NCI-H1436 treated with DMSO at 0.1 percent for 48 hours (cell line): ENCODE data around the gene EIF3I.
"Not testable (repeated sequence)": the region's sequence is repeated elsewhere in the genome, so short reads cannot be mapped to it uniquely, and the experiment has no call there.

Experiments
- DNase-seq: peaks from one replicate; lab custom pipeline; 2025; lab: John Stamatoyannopoulos, UW

The EIF3I gene

GRCh38 chr1:32232558-32233304 is 10.5 kb downstream of the EIF3I start:
- no peak for DNase-seq

GRCh38 chr1:32234792-32235191 is 12.6 kb downstream of the EIF3I start:
- DNase-seq = no peak

DNA sequence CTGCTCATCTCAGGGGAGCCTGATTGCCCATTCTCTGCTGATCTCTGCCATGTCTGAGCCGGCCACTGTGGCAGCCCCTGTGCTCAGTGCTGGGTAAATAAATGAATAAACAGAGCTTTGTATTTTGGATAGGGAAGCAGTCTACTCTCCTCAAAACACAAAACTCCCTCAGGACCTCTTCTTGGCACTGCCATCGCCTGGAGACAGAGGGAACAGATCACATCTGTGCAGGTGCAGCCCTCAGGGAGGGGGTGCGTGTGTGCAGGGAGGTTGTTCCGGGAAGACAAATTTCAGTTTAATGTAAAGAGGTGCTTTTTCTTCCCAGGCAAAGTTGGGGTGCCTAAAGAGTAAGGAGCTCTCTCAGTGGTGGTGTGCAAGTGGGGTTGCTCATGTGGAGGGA is 17.1 kb downstream of the EIF3I start:
- no peak for DNase-seq

- no peak for DNase-seq
These were observed 17.6 kb downstream of the EIF3I start for GRCh38 chr1:32239790-32240139.

- peak; percentile 37 for DNase-seq
These were observed 18.1 kb downstream of the EIF3I start for GRCh38 chr1:32240140-32240951.

DNA sequence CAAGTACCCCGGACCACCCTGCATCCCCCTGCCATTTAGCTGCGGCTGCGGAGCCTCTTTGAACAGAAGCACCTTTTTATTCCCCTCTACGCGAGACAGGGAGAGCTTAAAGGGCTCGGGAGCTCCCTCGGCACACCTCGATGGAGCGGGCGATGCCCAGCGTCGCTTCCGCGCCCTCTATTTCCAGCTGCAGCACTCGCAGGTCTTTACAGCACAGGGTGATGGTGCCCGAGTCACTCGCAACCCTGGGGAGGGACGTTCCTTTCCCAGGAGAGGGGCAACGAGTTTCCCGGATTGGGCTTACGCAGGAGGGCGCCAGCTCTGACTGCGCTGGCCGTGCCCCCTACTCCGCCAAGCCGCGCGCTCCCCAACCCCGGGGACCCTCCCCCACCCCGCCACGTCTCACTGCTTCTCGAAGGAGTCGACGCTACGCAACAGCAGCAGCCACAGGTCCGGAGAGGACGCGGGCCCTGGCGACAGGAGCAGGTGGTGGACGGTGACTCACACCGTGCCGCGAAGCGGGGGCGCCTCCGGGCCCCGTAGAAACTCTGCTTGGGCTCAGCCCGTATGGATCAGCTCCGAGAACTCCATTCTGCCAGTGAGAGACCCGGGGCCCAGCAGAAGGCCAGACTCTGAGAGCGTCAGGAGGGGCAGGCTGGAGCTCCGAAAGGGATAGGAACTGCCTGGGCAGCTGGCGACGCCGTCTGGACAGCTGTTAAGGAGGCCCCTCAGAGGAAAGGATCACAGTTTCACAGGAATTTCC is 19.0 kb downstream of the EIF3I start:
- DNase-seq = no peak

- no peak for DNase-seq
These were observed 20.2 kb downstream of the EIF3I start for GRCh38 chr1:32242341-32242851.

DNA sequence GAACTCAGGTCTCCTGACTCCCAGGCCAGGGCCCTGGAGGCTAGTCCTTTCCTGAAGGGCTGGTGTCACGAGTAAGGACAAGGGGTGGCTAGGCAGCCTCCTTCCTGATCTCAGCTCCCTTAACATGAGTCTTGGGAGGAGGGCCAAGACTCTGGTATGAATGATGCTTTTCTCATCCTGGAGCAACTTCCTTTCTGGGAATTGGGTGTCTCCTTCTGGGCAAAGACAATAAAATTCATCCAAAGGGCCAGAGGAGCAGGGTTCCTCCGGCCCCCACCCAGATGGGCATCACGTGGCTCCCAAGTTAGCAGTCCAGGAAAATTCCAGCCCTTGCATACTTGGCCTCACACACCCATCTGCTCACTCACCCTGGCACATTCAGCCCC is 24.7 kb downstream of the EIF3I start, which contains the start of gene FAM167B:
FAM167B (plus strand) TSS at position 335 of the 386 bp plus-strand sequence. CDS start 200 bp downstream, outside the sequence.
- no peak for DNase-seq

DNA sequence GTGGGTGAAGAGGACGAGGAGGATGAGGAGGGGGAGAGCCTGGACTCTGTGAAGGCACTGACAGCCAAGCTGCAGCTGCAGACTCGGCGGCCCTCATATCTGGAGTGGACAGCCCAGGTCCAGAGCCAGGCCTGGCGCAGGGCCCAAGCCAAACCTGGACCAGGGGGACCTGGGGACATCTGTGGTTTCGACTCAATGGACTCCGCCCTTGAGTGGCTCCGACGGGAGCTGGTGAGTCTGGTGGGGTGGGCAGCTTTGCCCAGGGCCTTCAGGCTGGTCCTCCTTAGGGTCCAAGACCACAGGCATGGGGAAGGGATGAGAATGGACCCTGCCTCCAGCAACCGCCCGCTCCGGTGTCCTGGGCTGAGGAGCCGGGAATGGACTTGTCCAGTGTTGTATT is 25.2 kb downstream of the EIF3I start:
- DNase-seq = no peak

GRCh38 chr1:32247983-32248889 is 26.0 kb downstream of the EIF3I start:
- peak; percentile 23 for DNase-seq

DNA sequence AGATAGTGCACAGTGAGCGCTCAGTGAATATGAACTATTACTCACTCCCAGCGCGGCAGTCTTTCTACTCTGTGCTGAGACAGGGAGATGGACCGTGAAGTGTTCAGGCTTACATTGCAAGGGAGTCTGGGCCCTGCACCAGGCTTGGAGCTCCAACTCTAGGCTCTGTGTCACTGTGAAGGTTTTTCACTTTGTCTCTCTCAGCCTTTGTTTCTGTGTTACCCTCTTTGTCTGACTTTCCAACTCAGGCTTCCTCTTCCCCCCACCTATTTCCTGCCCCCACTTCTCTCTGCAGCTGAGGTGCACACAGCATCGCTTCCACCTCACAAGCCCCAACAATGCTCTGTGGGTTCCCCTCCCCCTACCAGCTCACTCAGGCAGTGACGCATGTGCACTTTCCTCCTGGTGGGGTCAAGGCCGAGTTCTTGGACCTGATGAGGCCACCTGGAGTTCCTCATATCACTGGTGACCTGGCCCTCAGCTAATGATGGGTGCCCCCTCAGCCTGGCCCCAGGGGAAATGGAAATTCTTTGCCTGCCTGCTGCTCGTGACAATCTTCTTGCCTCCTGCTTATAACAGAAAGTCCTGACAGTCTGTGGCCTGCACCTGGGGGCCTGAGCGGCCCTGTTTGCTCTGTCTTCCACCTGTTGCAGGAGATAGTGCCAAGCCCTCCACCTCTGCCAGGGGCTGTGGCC is 27.8 kb downstream of the EIF3I start:
- DNase-seq = no peak

DNA sequence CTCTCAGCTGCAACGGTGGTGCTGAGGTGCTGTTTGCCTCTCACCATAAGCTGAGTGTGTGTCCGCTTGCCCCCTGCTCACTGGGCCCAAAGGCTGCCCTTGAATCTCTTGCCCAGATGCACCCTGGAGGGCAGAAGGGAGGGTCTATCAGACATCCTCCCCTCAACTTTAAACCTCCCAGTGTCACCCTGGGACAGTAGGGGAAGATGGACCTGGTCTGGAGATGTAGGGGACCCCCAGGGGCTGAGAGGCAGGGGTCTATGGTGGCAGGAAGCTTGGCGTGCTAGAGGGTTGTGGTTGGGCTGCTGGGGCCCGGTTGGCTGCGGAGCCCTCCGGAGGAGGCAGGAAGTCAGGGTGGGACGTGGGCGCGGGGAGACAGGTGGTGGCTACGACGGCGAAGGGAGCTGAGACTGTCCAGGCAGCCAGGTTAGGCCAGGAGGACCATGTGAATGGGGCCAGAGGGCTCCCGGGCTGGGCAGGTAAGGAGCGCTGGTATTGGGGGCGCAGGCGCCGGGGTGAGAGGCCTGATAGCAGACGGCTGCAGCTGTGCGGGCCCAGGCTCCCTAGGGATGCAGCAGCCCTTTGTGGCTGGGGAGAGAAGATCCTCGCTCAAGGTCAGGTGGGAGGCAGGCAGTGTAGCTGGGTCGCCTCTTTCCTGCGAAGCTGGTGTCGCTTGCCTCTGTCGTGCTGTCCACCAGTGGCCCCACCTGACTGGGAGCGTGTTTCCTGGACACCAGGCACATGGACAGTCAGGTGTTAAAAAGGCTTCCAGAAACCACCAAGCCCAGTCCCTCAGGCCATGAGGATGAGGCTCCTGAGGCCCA is 28.9 kb downstream of the EIF3I start, which contains the start of gene LCK:
LCK (plus strand) TSS at position 373 of the 824 bp plus-strand sequence. CDS start 23,065 bp downstream, outside the sequence.
- DNase-seq = no peak

DNA sequence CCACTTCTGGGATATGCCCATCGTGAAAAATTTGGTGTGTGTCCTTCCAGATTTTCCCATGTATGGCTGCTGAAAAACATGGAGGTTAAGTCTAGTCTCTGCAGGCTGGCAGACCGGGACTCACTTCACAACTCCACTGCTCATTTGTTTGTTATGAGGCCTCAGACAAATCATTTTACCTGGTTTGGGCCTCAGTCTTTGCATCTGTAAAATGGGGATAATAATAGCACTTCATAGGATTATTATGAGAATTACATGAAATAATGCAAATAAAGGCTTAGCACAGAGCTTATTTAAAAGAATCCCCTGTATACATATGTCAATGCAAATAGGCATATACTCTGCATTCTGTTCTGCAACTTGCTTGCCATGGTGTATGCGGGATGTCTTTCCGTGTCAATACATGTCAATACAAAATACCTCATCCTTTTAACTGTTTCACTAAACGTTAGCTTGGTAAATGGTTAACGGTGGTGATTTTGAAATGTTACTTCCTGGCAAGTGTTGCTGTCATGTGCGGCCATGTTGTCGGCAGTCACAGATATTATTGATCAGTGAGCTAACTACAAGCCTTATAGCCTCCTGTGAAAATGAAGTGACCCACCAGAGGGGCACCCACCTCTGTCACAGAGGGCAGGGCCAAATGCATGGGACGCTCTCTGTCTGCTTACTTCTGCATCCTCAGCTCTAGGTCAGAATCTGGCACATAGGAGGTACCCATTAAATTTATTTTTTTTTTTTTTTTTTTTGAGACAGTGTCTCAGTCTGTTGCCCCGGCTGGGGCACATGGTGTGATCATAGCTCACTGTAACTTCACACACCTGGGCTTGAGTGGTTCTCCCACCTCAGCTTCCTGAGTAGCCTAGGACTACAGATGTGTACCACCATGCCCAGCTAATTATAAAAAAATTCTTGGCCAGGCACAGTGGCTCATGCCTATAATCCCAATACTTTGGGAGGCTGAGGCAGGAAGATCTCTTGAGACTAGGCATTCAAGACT is 33.2 kb downstream of the EIF3I start:
- DNase-seq = no peak

DNA sequence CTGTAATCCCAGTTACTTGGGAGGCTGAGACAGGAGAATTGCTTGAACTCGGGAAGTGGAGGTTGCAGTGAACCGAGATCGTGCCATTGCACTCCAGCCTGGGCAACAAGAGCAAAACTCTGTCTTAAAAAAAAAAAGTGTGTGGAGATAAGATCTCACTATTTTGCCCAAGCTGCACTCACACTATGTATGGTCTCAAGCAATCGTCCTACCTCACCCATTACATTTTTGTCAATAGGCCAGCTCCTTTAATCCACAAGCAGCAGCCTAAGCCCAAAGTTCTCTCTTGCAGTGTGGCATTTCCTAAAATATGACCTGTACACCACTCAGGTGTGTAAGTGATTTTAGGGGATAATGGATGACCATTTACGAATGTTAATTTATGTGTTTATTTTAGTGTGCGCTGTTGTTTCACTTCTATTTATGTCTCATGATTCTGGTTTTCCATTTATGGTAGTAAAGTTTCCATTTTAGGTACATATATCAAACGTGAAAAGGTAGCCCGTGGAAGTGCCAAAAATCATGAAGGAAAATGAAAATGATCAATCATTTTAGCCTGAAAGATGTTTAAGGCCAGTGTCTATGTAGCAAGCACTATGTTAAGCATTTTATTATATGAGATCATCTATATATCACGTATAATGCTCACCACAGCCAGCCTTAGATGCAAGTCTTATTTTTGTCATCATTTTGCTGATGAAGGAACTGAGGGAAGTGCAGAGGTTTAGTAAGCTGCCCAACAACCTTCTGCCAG is 34.4 kb downstream of the EIF3I start:
- no peak for DNase-seq

DNA sequence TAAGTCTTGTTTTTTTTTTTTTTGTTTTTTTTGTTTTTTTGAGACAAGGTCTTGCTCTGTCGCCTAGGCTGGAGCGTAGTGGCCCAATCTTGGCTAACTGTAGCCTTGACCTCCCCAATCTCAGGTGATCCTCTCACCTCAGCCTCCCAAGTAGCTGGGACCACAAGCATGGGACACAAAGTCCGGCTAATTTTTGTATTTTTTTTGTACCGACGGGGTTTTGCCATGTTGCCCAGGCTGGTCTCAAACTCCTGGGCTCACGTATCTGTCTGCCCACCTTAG is 35.0 kb downstream of the EIF3I start:
- no peak for DNase-seq

GRCh38 chr1:32263236-32263593 is 41.0 kb downstream of the EIF3I start:
- DNase-seq = not testable (repeated sequence)

DNA sequence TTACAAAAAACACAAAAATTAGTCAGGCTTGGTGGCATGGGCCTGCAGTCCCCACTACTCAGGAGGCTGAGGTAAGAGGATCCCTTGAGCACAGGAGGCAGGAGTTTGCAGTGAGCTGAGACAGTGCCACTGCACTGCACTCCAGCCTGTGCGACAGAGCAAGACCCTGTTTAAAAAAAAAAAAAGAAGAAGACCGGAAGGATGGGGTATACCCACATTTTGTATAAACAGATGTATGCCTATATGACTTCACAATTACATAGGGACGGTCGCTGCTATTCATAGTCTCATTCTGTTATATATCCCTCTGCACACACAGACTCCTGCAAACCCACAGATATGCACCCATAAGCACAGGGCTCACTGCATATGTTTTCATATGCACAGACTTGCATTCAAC is 41.5 kb downstream of the EIF3I start:
- no peak for DNase-seq

- DNase-seq = no peak
These were observed 43.6 kb downstream of the EIF3I start for GRCh38 chr1:32265846-32266245.
